Lower lobe of right lung (tissue), 2 donors: ENCODE data around the gene RYR1. TPM values are rescaled to one million over a fixed set of nuclear protein-coding genes. Genes with fewer than 3 reads are reported as not detected.
"Not testable (repeated sequence)": the region's sequence is repeated elsewhere in the genome, so short reads cannot be mapped to it uniquely, and the experiment has no call there.

Source experiments
- ATAC-seq, 2 donors: fragments of 200-7000 bp; cut with Tn5 transposase; one replicate each; pipeline ENCODE4 v1.9.1; 2020 to 2022; ENCODE audit warnings: mild to moderate bottlenecking in 2 of 2, moderate library complexity in 2 of 2
- DNase-seq: peaks from one replicate; pipeline ENCODE4 v3.0.0-alpha.2; 2020
- H3K27ac ChIP-seq: fragments of 200-600 bp; one replicate; pipeline ENCODE4 v1.8.0; 2022
- H3K27me3 ChIP-seq: fragments of 200-600 bp; one replicate; pipeline ENCODE4 v1.8.0; 2022; ENCODE audit warnings: low read depth
- H3K36me3 ChIP-seq: fragments of 200-600 bp; one replicate; pipeline ENCODE4 v1.8.0; 2022; ENCODE audit warnings: mild to moderate bottlenecking
- H3K4me1 ChIP-seq: fragments of 200-600 bp; one replicate; pipeline ENCODE4 v1.8.0; 2022
- H3K4me3 ChIP-seq: fragments of 200-600 bp; one replicate; pipeline ENCODE4 v1.8.0; 2022; ENCODE audit warnings: mild to moderate bottlenecking
- H3K9me3 ChIP-seq: fragments of 200-600 bp; one replicate; pipeline ENCODE4 v1.8.0; 2022
- CTCF ChIP-seq: fragments of 200-600 bp; IDR thresholded peaks from one replicate; pipeline ENCODE4 v1.8.0; 2022; ENCODE audit warnings: antibody characterized with exemption, mild to moderate bottlenecking
- intact Hi-C: fragments of 100-400 bp; cut with DNase I; formaldehyde crosslinking; loops from one replicate; pipeline ENCODE4 v1.11.0; 2022
- total RNA-seq: library from RNA; stranded (reverse); fragmentation: NEBNext Ultra II Directional; extraction: Animal tissue kit (Norgen Biotek cat#: 25700); gene quantifications from one replicate; pipeline ENCODE4 v1.2.1, GENCODE V29; 2021
- donor health status: DM: no; HTN: yes; CAD: no; lungs with severe emphysema.

Gene RYR1
- total RNA-seq, 1 donor from 2014 or later, result 9.2 TPM

GRCh38 chr19:38577826-38578225 is 144.3 kb downstream of the RYR1 start:
- Histone ChIP-seq H3K27me3 (no peaks in the 10 kb centered on the region), H3K4me1 (peaks cover 4% of the 10 kb centered on the region), H3K36me3 (no peaks in the 10 kb centered on the region), H3K27ac (no peak overlapping the region), H3K4me3 (no peak overlapping the region), H3K9me3 (no peaks in the 10 kb centered on the region)
- ATAC-seq (no peak), DNase-seq (no peak)
- no peak for TF ChIP-seq CTCF
- intact Hi-C loops, result no loop called here

GRCh38 chr19:38579304-38579703 is 145.8 kb downstream of the RYR1 start:
- peak; percentile 88 to 92 for ATAC-seq

GRCh38 chr19:38580080-38580479 is 146.6 kb downstream of the RYR1 start:
- Histone ChIP-seq H3K27ac (no peak overlapping the region), H3K27me3 (no peaks in the 10 kb centered on the region), H3K4me1 (peaks cover 4% of the 10 kb centered on the region), H3K4me3 (no peak overlapping the region), H3K9me3 (no peaks in the 10 kb centered on the region), H3K36me3 (no peaks in the 10 kb centered on the region)
- ATAC-seq (peak; percentile 5 to 26), DNase-seq (no peak)
- intact Hi-C loops, result no loop called here
- no peak for TF ChIP-seq CTCF

More at GRCh38 chr19:38579304-38579703, 145.8 kb downstream of the RYR1 start:
- H3K27ac ChIP-seq, intact Hi-C loops, H3K9me3 ChIP-seq, H3K36me3 ChIP-seq, H3K4me1 ChIP-seq, H3K4me3 ChIP-seq, H3K27me3 ChIP-seq: not testable (repeated sequence)
- DNase-seq, result peak; percentile 81

DNA sequence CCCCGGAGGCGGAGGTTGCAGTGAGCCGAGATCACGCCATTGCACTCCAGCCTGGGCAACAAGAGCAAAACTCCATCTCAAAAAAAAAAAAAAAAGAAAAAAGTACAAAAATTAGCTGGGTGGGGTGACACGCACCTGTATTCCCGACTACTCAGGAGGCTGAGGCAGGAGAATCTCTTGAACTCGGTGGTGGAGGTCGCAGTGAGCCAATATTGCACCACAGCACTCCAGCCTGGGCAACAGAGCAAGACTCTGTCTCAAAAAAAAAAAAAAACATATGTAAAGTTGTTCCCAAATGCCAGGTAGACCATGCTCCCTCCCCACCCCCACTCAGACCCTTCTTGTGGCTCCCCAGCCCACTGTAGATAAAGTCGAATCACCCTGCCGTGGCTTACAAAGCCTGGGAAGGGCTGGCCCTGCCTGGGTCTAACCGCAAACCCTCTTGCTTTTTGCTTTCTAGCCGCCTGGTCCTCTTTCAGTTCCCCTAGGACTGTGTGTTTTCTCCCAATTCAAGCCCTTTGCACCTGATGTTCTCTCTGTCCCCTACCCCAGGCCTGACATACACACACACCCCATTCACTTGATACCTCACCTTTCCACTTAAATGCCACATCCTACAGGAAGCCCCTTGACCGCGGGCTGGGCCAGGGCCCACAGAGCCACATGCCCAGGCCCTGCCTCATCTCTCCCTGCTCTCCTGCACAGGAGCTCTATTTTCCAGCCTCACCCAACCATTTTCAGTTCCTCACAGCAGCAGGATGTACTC is 149.9 kb downstream of the RYR1 start:
- H3K36me3 ChIP-seq, result peaks cover 5% of the 10 kb centered on the region
- no peak for DNase-seq
- intact Hi-C loops, result no loop called here
- TF ChIP-seq CTCF, result no peak
- H3K9me3 ChIP-seq, result no peaks in the 10 kb centered on the region
- peaks cover 4% of the 10 kb centered on the region for H3K4me1 ChIP-seq
- H3K4me3 ChIP-seq, result no peak overlapping the region
- ATAC-seq, result no peak
- H3K27ac ChIP-seq, result no peak overlapping the region
- no peaks in the 10 kb centered on the region for H3K27me3 ChIP-seq

- no peak overlapping the region for H3K4me3 ChIP-seq
- peaks cover 2% of the 10 kb centered on the region for H3K4me1 ChIP-seq
- no peaks in the 10 kb centered on the region for H3K27me3 ChIP-seq
- DNase-seq, result no peak
- TF ChIP-seq CTCF, result no peak
- intact Hi-C loops, result no loop called here
- no peak for ATAC-seq
- no peaks in the 10 kb centered on the region for H3K9me3 ChIP-seq
- peaks cover 5% of the 10 kb centered on the region for H3K36me3 ChIP-seq
- H3K27ac ChIP-seq, result no peak overlapping the region
These were observed 150.5 kb downstream of the RYR1 start for GRCh38 chr19:38583985-38584305.

DNA sequence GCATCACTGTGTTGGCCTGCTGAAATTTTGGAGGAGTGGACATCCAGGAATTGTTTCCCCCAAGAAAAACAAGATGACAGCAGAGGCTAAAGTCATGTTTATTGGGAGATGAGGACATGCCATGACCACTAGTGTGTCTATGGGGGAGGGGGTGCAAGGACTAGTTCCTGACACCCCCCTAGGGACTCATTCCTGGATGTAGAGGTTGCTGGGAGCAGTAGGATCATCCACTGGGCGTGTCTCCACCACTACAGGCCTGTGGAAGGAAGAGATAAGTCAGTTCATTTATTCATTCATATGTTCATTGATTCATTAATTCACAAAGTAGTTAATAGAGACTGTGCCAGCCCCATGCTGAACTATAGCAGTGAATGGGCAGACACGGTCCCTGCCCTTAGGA is 154.1 kb downstream of the RYR1 start:
- ATAC-seq, result no peak
- no peak for DNase-seq
- H3K9me3 ChIP-seq, result no peaks in the 10 kb centered on the region
- intact Hi-C loops, result no loop called here
- peaks cover 5% of the 10 kb centered on the region for H3K36me3 ChIP-seq
- H3K27ac ChIP-seq, result no peak overlapping the region
- no peaks in the 10 kb centered on the region for H3K4me1 ChIP-seq
- no peak overlapping the region for H3K4me3 ChIP-seq
- H3K27me3 ChIP-seq, result no peaks in the 10 kb centered on the region
- no peak for TF ChIP-seq CTCF
